Uterus (tissue), 4 donors: ENCODE results near the gene TEX261. TPM values are rescaled to one million over a fixed set of nuclear protein-coding genes. Genes with fewer than 3 reads are reported as not detected.
A peak's percentile ranks its signal among the peaks of the same experiment; 100 is the strongest.

ENCODE experiments used
- DNase-seq, 2 donors: peaks; one replicate each; pipeline ENCODE4 v3.0.0-alpha.2; 2019 to 2020
- H3K27ac ChIP-seq, 2 donors: fragments of 200-600 bp; sonication (generic); 1 replicate in 1 of 2; 2 replicates in 1 of 2; pipeline ENCODE4 v1.5.1; 2016 to 2018
- H3K27me3 ChIP-seq, 2 donors: fragments of 200-600 bp; sonication (generic); one replicate each; pipeline ENCODE4 v1.5.1; 2018 to 2019; ENCODE audit warnings: control low read depth in 1 of 2
- H3K36me3 ChIP-seq, 2 donors: fragments of 200-600 bp; sonication (generic); one replicate each; pipeline ENCODE4 v1.5.1; 2019; ENCODE audit warnings: control low read depth in 1 of 2
- H3K4me1 ChIP-seq, 2 donors: fragments of 200-600 bp; sonication (generic); one replicate each; pipeline ENCODE4 v1.5.1; 2018 to 2019; ENCODE audit warnings: control low read depth in 1 of 2
- H3K4me3 ChIP-seq, 2 donors: fragments of 200-600 bp; sonication (generic); 1 replicate in 1 of 2; 2 replicates in 1 of 2; pipeline ENCODE4 v1.5.1; 2018 to 2019; ENCODE audit warnings: mild to moderate bottlenecking in 1 of 2
- H3K9me3 ChIP-seq, 2 donors: fragments of 200-600 bp; sonication (generic); one replicate each; pipeline ENCODE4 v1.5.1; 2019; ENCODE audit warnings: control low read depth in 1 of 2
- CTCF ChIP-seq, 4 experiments: fragments of 200-600 bp in 2 of 4; fragments of 450-650 bp in 2 of 4; sonication (generic) in 2 of 4; IDR thresholded peaks; one replicate each; pipeline ENCODE4 v1.5.1; 2016 to 2019; ENCODE audit warnings: antibody characterized with exemption in 4 of 4, mild to moderate bottlenecking in 2 of 4, moderate library complexity in 1 of 4
- POLR2A ChIP-seq, 2 donors: fragments of 450-650 bp; IDR thresholded peaks; one replicate each; pipeline ENCODE4 v1.6.1; 2016; ENCODE audit warnings: antibody characterized with exemption in 2 of 2, mild to moderate bottlenecking in 1 of 2, moderate library complexity in 1 of 2
- intact Hi-C: fragments of 100-400 bp; cut with DNase I; formaldehyde crosslinking; loops from one replicate; pipeline ENCODE4 v1.15.1; 2023; ENCODE audit warnings: low total_unique reads
- total RNA-seq, 4 donors: library from RNA; depleted of rRNA in 3 of 4; stranded (reverse); fragments of >200 nt in 3 of 4; gene quantifications; one replicate each; pipeline versions ENCODE4 v1.1.0 to v1.2.4, GENCODE V29; 2014 to 2023
- donor health status: DM: yes; HTN: yes; CAD: no.

The TEX261 gene
- total RNA-seq, 4 donors from 2014 or later = 10.2 to 81.8 (median 53.7) TPM

DNA sequence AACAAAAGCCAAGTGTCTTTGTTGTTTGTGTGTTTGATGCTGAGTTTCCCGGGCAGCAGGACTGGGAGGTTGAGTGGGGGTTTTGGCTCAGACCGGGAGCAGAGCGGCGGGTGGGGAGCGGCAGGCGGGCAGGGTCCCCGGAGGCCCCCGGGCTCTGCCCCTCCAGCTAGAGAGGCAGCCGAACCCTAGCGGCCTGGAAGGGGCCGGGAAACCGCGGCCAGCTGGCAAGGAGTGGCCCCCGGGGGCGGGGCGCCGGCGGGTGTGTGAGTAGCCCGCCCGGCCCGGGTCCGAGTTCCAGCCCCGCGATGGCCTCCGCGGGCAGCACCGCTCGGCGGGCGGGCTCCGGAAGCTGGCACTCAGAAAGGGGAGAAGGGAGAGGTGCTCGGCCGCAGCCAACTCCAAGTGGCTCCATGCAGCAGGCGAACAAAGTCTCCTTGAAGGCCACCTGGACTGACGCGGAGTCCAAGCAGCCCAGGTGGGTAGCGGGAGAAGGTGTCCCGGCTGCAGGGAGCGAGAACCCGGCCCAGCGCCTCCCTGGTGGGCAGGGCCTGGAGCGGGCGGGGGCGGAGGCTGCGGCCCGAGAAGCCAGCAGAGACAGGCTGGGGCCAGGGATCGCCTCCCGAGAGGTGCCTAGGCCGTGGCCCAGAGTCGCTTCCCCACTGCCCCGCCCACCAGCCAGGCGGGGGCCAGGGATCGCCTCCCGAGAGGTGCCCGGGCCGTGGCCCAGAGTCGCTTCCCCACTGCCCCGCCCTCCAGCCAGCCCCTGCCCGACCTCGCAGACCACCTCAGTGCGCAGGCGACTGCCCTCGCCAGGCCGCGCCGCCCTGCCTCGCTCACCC lies 16.1 kb downstream of the TEX261 start, which contains the start of gene ANKRD53:
TSS of gene ANKRD53 (plus strand) at position 290 of the 839 bp plus-strand sequence. CDS start at position 306, 16 bp downstream.
- Histone ChIP-seq H3K36me3 (no peaks in the 10 kb centered on the region), H3K27me3 (no peaks in the 10 kb centered on the region), H3K27ac (peak within 1 kb of the TSS; percentile 92 to 96), H3K4me1 (peaks cover 4 to 5% of the 10 kb centered on the region in 2 donors), H3K9me3 (no peaks in the 10 kb centered on the region), H3K4me3 (peak within 1 kb of the TSS; percentile 52 to 66)
- peak; percentile 46 to 62 for DNase-seq
- intact Hi-C loops = no loop called here
- no peak for TF ChIP-seq CTCF (IDR thresholded peaks at IDR 0.05)

DNA sequence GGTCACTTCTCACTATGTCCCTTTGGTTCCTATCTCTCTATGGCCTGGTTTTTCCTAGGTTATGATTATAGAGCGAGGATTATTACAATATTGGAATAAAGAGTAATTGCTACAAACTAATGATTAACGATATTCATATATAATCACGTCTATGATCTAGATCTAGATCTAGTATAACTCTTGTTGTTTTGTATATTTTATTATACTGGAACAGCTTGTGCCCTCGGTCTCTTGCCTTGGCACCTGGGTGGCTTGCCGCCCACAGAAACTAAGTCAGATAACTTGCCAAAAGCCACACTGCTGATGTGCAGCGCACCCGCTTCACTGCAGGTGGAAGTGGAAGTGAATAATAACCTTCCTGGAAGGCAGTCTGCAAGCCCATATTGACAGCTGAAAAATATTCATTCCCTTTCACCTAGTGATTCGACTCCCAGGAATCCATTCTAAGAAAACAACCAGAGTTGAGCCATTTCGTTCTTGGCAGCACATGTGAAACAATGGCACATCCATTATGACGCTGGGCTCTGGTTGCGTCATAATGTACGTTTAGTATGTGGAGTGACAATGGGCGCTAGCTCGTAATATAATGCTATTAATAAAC lies 17.0 kb downstream of the TEX261 start:
- Histone ChIP-seq H3K4me3 (peak overlapping the region; percentile 52 to 66), H3K36me3 (no peaks in the 10 kb centered on the region), H3K4me1 (peaks cover 4 to 5% of the 10 kb centered on the region in 2 donors), H3K9me3 (no peaks in the 10 kb centered on the region), H3K27me3 (no peaks in the 10 kb centered on the region), H3K27ac (peak overlapping the region; percentile 92 to 96)
- intact Hi-C loops = no loop called here
- TF ChIP-seq POLR2A (IDR thresholded peaks at IDR 0.05) (no peak), CTCF (IDR thresholded peaks at IDR 0.05) (no peak)
- peak; percentile 49 to 69 for DNase-seq

- H3K27ac ChIP-seq = no peak overlapping the region
- no peak overlapping the region for H3K4me3 ChIP-seq
- H3K27me3 ChIP-seq = no peaks in the 10 kb centered on the region
- intact Hi-C loops = no loop called here
- H3K9me3 ChIP-seq = no peaks in the 10 kb centered on the region
- no peaks in the 10 kb centered on the region for H3K36me3 ChIP-seq
- DNase-seq = no peak
- H3K4me1 ChIP-seq = peaks cover 4 to 5% of the 10 kb centered on the region in 2 donors
- TF ChIP-seq CTCF (IDR thresholded peaks at IDR 0.05) = no peak
Measured at GRCh38 chr2:70975237-70975636, 19.4 kb downstream of the TEX261 start.

GRCh38 chr2:70974592-70974991 lies 20.1 kb downstream of the TEX261 start:
- Histone ChIP-seq H3K27me3 (no peaks in the 10 kb centered on the region), H3K27ac (no peak overlapping the region), H3K36me3 (no peaks in the 10 kb centered on the region), H3K9me3 (no peaks in the 10 kb centered on the region), H3K4me1 (peaks cover 4 to 5% of the 10 kb centered on the region in 2 donors), H3K4me3 (no peak overlapping the region)
- peak in 1 of 2 donors; percentile 8 for DNase-seq
- intact Hi-C loops = no loop called here
- TF ChIP-seq CTCF (IDR thresholded peaks at IDR 0.05) (no peak), POLR2A (IDR thresholded peaks at IDR 0.05) (no peak)

GRCh38 chr2:70967189-70967588 lies 27.5 kb downstream of the TEX261 start:
- Histone ChIP-seq H3K27me3 (peaks cover 0 to 5% of the 10 kb centered on the region in 2 donors), H3K4me1 (peaks cover 0 to 4% of the 10 kb centered on the region in 2 donors), H3K27ac (no peak overlapping the region), H3K4me3 (no peak overlapping the region), H3K36me3 (no peaks in the 10 kb centered on the region), H3K9me3 (no peaks in the 10 kb centered on the region)
- DNase-seq = no peak
- intact Hi-C loops = no loop called here
- no peak for TF ChIP-seq POLR2A (IDR thresholded peaks at IDR 0.05)
